ENCODE measurements around the gene OR10R2.
"Not testable (repeated sequence)": the region's sequence is repeated elsewhere in the genome, so short reads cannot be mapped to it uniquely, and the experiment has no call there.

OR10R2 gene, protein sequence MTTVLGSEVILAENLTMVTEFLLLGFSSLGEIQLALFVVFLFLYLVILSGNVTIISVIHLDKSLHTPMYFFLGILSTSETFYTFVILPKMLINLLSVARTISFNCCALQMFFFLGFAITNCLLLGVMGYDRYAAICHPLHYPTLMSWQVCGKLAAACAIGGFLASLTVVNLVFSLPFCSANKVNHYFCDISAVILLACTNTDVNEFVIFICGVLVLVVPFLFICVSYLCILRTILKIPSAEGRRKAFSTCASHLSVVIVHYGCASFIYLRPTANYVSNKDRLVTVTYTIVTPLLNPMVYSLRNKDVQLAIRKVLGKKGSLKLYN

DNA sequence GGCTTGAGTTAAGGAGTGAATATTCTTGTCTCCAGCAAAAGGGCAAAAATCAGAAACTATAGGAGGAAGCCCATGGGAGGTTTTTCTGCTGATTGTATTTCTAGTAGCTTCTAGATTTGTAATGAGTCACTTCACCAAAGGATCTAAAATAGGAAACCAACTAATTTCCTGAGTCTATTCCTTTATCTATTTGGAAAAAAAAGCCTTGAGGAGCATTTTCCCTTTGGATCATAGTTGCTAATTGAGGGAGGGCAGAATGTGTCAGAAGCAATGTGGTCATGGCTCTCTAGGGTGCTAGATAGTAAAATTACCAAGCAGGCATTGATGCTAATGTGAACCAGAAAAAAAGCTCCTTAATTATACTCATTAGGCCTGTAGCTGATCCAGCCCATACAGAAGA lies at the start of gene OR10R2:
Gene OR10R2 (plus strand): TSS at position 301 of the 400 bp plus-strand sequence. CDS start 106 bp downstream, outside the sequence.
- H3K4me3 Mint-ChIP-seq: no peak within 1 kb of the TSS
- H3K9me3 Mint-ChIP-seq: no peaks in the 10 kb centered on the region
- DNase-seq: no peak
- H3K27me3 Mint-ChIP-seq: peaks cover 17% of the 10 kb centered on the region
- H3K36me3 Mint-ChIP-seq (ENCODE audit: low read depth): no peaks in the 10 kb centered on the region
- H3K4me1 Mint-ChIP-seq (ENCODE audit: low read depth): no peaks in the 10 kb centered on the region
- H3K27ac Mint-ChIP-seq: no peak within 1 kb of the TSS

DNA sequence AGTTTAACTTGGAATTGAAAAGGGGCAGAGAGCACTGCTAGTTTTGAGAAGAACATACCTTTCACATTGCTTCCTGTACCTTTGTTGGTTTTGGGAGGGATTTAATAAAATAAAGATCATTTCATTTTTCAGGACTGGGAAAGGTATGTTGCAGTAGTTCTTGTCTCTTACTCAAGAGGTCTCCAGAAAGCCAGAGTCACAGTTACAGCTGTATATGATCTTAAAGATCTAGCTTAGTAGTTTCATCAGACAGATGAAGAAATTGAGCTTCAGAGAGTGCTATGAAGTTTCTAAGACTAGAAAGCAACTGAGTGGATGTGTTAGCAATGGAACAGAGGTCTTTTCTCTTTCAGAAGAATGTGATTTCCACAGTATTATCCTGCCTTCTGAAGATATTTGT lies 47.0 kb upstream of the OR10R2 start:
- H3K9me3 Mint-ChIP-seq: peaks cover 10% of the 10 kb centered on the region
- H3K27ac Mint-ChIP-seq: no peak overlapping the region
- no peak overlapping the region for H3K4me3 Mint-ChIP-seq
- peaks cover 27% of the 10 kb centered on the region for H3K27me3 Mint-ChIP-seq
- DNase-seq: no peak
- H3K36me3 Mint-ChIP-seq (ENCODE audit: low read depth): no peaks in the 10 kb centered on the region
- no peaks in the 10 kb centered on the region for H3K4me1 Mint-ChIP-seq (ENCODE audit: low read depth)

DNA sequence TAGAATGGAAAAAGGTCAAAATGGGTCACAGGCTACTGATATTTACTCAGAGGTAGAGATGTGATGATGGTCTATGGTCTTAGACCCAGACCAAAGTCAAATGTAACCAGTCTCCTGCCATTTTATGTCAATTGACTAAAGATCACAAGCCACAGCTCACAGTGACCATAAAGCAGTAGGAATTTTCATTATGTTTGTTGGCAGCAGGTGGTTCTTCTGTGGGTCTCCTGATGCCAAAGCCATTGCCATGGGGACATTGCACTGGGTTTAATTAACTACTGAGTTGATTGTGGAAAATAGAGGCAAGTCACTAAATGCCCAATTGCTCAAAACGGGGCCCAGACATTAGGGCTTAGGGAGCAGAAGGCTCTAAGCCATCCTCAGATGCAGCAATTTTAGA lies 45.9 kb upstream of the OR10R2 start, which contains the start of gene OR10K2:
Gene OR10K2 (minus strand): TSS at position 101 of the 400 bp plus-strand sequence. CDS start 5,371 bp downstream, outside the sequence.
- no peak within 1 kb of the TSS for H3K27ac Mint-ChIP-seq
- H3K36me3 Mint-ChIP-seq (ENCODE audit: low read depth): no peaks in the 10 kb centered on the region
- no peak within 1 kb of the TSS for H3K4me3 Mint-ChIP-seq
- no peaks in the 10 kb centered on the region for H3K4me1 Mint-ChIP-seq (ENCODE audit: low read depth)
- H3K27me3 Mint-ChIP-seq: peaks cover 30% of the 10 kb centered on the region
- no peak for DNase-seq
- H3K9me3 Mint-ChIP-seq: peaks cover 10% of the 10 kb centered on the region

DNA sequence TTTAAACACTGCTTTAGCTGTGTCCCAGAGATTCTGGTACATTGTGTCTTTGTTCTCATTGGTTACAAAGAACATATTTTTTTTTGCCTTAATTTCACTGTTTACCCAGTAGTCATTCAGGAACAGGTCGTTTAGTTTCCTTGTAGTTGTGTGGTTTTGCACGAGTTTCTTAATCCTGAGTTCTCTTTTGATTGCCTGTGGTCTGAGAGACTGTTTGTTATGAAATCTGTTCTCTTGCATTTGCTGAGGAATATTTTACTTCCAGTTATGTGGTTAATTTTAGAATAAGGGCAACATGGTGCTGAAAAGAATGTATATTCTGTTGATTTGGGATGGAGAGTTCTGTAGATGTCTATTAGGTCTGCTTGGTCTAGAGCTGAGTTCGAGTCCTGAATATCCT lies 41.9 kb upstream of the OR10R2 start:
- not testable (repeated sequence) for H3K4me1 Mint-ChIP-seq (ENCODE audit: low read depth); H3K36me3 Mint-ChIP-seq (ENCODE audit: low read depth); H3K4me3 Mint-ChIP-seq; H3K27ac Mint-ChIP-seq; DNase-seq
- Mint-ChIP-seq H3K27me3 (peaks cover 64% of the 10 kb centered on the region), H3K9me3 (peaks cover 16% of the 10 kb centered on the region)

DNA sequence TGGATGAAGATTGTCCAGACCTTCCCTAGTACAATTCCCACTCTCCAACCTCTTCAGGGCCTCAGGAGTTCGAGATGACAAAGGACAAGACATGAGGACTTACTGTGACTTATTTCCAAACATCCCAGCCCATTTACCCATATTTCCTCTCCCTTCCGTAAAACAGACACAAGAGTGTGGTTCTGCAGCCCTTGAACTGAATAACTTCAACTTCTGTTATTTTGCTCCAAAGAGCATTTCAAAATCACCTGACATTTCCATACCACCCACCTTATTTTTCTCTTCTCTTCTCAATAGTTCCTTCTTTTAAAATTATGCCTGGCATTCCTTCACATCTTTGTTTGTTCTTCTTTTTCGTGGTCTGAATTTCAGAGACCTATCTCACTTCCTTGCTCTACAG lies 37.3 kb upstream of the OR10R2 start:
- H3K4me1 Mint-ChIP-seq (ENCODE audit: low read depth): no peaks in the 10 kb centered on the region
- H3K27ac Mint-ChIP-seq: no peak overlapping the region
- DNase-seq: no peak
- H3K4me3 Mint-ChIP-seq: no peak overlapping the region
- H3K9me3 Mint-ChIP-seq: peaks cover 6% of the 10 kb centered on the region
- H3K27me3 Mint-ChIP-seq: peaks cover 62% of the 10 kb centered on the region
- H3K36me3 Mint-ChIP-seq (ENCODE audit: low read depth): no peaks in the 10 kb centered on the region

DNA sequence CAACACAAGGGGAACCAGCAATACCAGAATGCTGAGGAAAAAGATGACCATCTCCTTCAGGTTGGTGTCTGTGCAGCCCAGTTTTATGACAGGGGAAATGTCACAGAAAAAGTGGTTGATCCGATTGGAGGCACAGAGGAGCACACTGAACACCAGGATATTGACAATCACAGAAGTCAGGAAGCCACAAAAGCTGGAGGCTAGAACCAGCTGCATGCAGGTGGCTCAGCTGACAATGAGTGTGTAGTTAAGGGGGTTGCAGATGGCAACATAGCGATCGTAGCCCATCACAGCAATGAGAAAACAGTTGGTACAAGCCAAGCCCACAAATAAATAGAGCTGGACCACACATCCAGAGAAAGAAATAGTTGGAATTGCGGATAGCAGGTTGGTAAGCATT lies 26.6 kb upstream of the OR10R2 start:
- Mint-ChIP-seq H3K27me3 (peaks cover 21% of the 10 kb centered on the region), H3K36me3 (ENCODE audit: low read depth) (no peaks in the 10 kb centered on the region), H3K4me1 (ENCODE audit: low read depth) (no peaks in the 10 kb centered on the region), H3K4me3 (no peak overlapping the region), H3K27ac (no peak overlapping the region), H3K9me3 (no peaks in the 10 kb centered on the region)
- no peak for DNase-seq

DNA sequence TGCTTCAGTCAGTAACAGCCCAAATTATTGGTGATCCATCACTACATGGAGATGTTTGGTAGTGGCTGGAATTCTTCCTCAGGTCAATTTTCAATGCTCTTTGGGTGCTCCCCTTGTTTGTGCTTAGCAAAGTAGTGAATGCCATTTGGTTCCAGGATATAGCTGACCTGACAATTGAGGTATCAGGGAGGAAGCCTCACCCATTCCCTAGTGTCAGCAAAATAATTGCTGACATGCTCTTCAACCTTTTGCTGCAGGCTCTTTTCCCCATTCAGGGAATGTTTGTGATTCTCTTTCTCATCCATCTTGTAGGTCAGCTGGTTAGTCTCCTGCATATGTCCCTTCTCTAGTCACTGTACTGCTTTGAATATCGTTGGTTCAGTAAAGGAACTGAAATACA lies 17.5 kb upstream of the OR10R2 start:
- Mint-ChIP-seq H3K27ac (no peak overlapping the region), H3K36me3 (ENCODE audit: low read depth) (no peaks in the 10 kb centered on the region), H3K9me3 (peaks cover 8% of the 10 kb centered on the region), H3K27me3 (peaks cover 23% of the 10 kb centered on the region), H3K4me3 (no peak overlapping the region), H3K4me1 (ENCODE audit: low read depth) (no peaks in the 10 kb centered on the region)
- DNase-seq: no peak

DNA sequence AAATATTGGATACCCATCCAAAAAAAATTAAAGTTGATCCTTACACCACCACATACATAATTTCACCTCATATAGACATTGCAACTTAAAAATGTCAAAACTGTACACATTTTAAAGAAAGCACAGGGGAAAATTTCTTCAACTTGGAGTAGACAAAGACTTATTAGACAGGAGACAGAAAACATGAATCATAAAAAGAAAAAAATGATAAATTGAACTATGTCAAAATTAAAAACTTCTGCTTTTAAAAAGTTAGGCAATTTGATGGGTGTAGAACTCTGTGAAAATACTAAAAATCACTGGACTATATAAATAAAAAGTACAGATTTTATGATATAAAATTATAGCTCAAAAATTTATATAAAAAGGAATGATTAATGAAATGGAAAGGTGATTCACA lies 14.8 kb upstream of the OR10R2 start:
- peaks cover 19% of the 10 kb centered on the region for H3K27me3 Mint-ChIP-seq
- no peak for DNase-seq
- no peaks in the 10 kb centered on the region for H3K9me3 Mint-ChIP-seq
- H3K36me3 Mint-ChIP-seq (ENCODE audit: low read depth): no peaks in the 10 kb centered on the region
- H3K27ac Mint-ChIP-seq: no peak overlapping the region
- H3K4me3 Mint-ChIP-seq: no peak overlapping the region
- no peaks in the 10 kb centered on the region for H3K4me1 Mint-ChIP-seq (ENCODE audit: low read depth)

DNA sequence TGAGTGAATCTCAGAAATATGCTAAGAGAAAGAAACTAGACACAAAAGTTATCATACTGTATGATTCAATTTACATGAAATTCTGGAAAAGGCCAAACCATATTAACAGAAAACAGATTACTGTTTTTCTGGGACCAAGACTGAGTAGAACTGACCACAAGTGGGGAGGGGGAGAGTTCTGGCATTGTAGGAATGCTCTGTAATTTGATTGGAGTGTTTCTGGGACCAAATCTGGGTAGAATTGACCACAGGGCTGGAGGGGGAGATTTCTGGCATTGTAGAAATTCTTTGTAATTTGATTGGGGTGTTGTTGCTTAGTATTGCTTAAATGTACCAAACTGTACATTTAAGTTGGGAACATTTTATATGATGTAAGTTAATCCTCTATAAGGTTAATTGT lies 13.8 kb upstream of the OR10R2 start:
- H3K27me3 Mint-ChIP-seq: peaks cover 20% of the 10 kb centered on the region
- no peaks in the 10 kb centered on the region for H3K9me3 Mint-ChIP-seq
- H3K36me3 Mint-ChIP-seq (ENCODE audit: low read depth): no peaks in the 10 kb centered on the region
- no peak overlapping the region for H3K27ac Mint-ChIP-seq
- no peaks in the 10 kb centered on the region for H3K4me1 Mint-ChIP-seq (ENCODE audit: low read depth)
- H3K4me3 Mint-ChIP-seq: no peak overlapping the region
- DNase-seq: no peak

DNA sequence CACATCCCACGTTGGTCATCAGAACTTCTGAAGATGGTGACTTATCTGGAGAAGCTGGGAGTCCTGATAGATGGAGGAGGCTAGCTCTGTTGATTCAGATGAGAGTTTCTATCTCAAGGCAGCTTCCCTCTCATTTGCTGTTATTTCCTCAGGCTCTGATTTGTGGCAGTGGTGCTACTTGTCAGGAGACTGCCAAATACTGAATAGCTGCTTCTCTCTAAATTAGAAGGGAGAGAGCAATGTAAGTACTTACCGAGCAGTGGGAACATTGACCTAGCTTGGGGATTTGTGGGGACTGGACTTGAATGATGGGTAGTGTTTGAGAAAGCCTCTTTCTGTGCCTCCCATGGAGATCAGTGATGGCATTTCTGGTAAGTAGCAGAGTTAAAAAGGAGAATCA lies 10.5 kb upstream of the OR10R2 start, which contains the start of gene OR10K1:
Gene OR10K1 (plus strand): TSS at position 301 of the 400 bp plus-strand sequence. CDS start 3,728 bp downstream, outside the sequence.
- H3K4me1 Mint-ChIP-seq (ENCODE audit: low read depth): no peaks in the 10 kb centered on the region
- no peaks in the 10 kb centered on the region for H3K36me3 Mint-ChIP-seq (ENCODE audit: low read depth)
- H3K9me3 Mint-ChIP-seq: no peaks in the 10 kb centered on the region
- no peak within 1 kb of the TSS for H3K27ac Mint-ChIP-seq
- no peak for DNase-seq
- peaks cover 2% of the 10 kb centered on the region for H3K27me3 Mint-ChIP-seq
- no peak within 1 kb of the TSS for H3K4me3 Mint-ChIP-seq

DNA sequence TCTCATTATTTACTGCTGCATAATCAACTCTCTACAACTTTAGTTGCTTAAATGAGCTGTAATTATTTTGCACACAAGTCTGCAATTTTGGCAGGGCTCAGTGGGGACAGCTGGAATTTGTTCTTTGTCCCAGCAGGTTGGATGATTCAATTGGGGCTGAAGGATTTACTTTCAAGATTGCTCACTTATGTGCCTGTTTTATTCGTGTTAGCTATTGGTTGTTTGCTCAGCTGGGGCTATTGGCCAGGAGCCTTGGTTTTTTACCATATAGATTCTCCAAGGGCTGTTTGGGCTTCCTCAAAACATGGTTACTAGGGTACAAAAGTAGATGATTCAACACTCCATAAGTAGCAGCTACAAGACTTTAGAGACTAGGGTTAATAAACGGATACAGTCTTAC lies 13.4 kb downstream of the OR10R2 start:
- Mint-ChIP-seq H3K9me3 (no peaks in the 10 kb centered on the region), H3K4me3 (no peak overlapping the region), H3K4me1 (ENCODE audit: low read depth) (no peaks in the 10 kb centered on the region), H3K36me3 (ENCODE audit: low read depth) (no peaks in the 10 kb centered on the region), H3K27me3 (peaks cover 12% of the 10 kb centered on the region), H3K27ac (no peak overlapping the region)
- DNase-seq: no peak

DNA sequence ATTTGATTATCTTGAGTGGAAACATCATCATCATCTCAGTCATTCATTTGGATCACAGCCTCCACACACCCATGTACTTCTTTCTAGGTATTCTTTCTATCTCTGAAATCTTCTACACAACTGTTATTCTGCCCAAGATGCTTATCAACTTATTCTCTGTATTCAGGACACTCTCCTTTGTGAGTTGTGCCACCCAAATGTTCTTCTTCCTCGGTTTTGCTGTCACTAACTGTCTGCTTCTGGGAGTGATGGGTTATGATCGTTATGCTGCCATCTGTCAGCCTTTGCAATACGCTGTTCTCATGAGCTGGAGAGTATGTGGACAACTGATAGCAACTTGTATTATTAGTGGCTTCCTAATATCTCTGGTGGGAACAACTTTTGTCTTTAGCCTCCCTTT lies 19.3 kb downstream of the OR10R2 start:
- Mint-ChIP-seq H3K4me3 (no peak overlapping the region), H3K27me3 (peaks cover 12% of the 10 kb centered on the region), H3K27ac (no peak overlapping the region), H3K4me1 (ENCODE audit: low read depth) (no peaks in the 10 kb centered on the region), H3K36me3 (ENCODE audit: low read depth) (no peaks in the 10 kb centered on the region), H3K9me3 (no peaks in the 10 kb centered on the region)
- no peak for DNase-seq

DNA sequence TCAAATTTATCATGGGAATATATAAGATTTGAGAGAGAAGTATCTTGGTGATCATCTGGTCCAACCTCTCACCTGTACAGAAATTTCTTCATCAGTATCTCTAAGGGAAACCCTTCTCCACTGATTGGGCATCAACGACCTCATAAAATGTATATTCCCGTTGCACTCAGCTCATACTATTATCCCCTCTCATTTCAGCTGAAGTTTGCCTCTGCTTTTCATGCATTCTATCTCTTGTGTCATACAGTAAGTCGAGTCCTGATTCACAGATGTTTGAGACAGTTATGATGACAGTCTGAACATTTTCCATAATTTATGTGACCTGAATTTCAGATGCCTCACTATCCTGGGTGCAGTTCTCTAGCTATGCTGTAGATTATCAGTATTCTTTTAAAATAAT lies 21.0 kb downstream of the OR10R2 start:
- H3K9me3 Mint-ChIP-seq: no peaks in the 10 kb centered on the region
- DNase-seq: no peak
- peaks cover 6% of the 10 kb centered on the region for H3K27me3 Mint-ChIP-seq
- H3K36me3 Mint-ChIP-seq (ENCODE audit: low read depth): no peaks in the 10 kb centered on the region
- no peak overlapping the region for H3K27ac Mint-ChIP-seq
- no peak overlapping the region for H3K4me3 Mint-ChIP-seq
- H3K4me1 Mint-ChIP-seq (ENCODE audit: low read depth): no peaks in the 10 kb centered on the region

DNA sequence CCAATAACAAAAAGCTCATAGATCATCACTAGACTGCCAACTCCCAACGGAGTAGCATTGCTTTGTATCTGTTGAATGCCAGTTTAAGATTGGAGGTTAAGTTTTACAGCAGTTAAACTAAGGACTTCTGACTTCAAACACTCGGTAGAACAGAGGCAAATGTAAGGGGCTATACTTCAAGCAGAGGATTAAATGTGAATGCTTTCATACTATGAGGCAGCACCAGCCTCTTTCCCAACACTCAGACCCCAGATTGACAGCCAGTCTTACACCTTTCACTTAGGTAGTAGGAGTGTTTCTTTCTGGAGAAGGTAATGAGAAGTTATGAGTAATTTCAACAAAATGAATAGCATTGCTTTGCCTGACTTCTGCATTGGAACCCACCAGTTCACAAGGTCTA lies 22.8 kb downstream of the OR10R2 start:
- Mint-ChIP-seq H3K36me3 (ENCODE audit: low read depth) (no peaks in the 10 kb centered on the region), H3K27ac (no peak overlapping the region), H3K27me3 (peaks cover 6% of the 10 kb centered on the region), H3K9me3 (no peaks in the 10 kb centered on the region), H3K4me3 (no peak overlapping the region), H3K4me1 (ENCODE audit: low read depth) (no peaks in the 10 kb centered on the region)
- no peak for DNase-seq

DNA sequence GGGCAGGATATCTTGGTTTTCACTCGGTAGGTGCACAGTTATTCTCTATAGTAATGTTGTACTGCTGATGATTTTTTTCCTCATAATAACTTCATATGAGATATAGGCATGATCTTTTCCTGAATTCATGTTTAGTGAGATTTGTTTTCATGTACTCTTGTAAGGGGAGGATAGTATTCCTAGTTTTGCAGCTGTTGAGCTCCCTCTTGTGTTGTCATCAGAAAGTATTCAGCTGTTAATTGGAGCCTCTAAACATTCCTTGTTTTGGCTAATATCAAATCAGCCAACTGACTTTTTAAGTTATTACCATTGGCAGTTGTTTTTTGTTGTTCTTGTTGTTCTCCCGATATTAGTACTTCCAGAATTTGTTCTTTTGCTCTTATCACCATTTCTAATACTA lies 24.4 kb downstream of the OR10R2 start:
- H3K4me3 Mint-ChIP-seq: no peak overlapping the region
- no peaks in the 10 kb centered on the region for H3K9me3 Mint-ChIP-seq
- H3K36me3 Mint-ChIP-seq (ENCODE audit: low read depth): no peaks in the 10 kb centered on the region
- H3K4me1 Mint-ChIP-seq (ENCODE audit: low read depth): no peaks in the 10 kb centered on the region
- no peak for DNase-seq
- no peak overlapping the region for H3K27ac Mint-ChIP-seq
- H3K27me3 Mint-ChIP-seq: peaks cover 12% of the 10 kb centered on the region
